A549 treated with CpdA at 1 μM for 4 hours (cell line): Measurements from ENCODE around the gene PTTG2. TPM values are rescaled to one million over a fixed set of nuclear protein-coding genes. Genes with fewer than 3 reads are reported as not detected.

Experiments used
- total RNA-seq: library from RNA; stranded (reverse); fragments of 200-300 nt; extraction: Qiagen RNA extraction; gene quantifications from 5 replicates; pipeline ENCODE4 v1.2.3, GENCODE V29; 2022; ENCODE audit warnings: low read depth

PTTG2 gene
- total RNA-seq, result not detected in 5 replicates

DNA sequence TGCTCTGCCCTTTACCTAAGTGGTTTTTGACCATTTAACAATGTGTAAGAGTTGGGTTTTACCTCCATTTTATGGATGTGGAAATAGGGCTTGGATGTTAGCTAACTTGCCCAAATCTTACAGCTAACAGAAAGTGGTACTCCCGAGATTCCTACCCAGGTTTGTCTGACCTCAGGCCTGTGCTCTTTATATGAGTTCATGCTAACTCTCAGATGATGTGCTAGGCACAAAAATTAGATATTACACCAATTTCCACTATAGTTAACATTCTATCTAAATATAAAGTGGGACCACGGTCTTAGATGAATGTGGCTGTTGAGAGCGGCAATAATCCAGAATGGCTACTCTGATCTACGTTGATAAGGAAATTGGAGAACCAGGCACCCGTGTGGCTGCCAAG, at the start of gene PTTG2:
Gene PTTG2, plus strand, starts transcription at position 301 of the 400 bp plus-strand sequence. Its CDS starts 37 bp downstream, at position 338.

Other genes with a start within 250 kb of the PTTG2 start
- gene PGM2, start 133.7 kb upstream of the PTTG2 start, total RNA-seq, result 14.0 to 14.7 TPM (median 14.2 TPM) in 5 replicates
- 21.1 to 29.2 TPM (median 24.1 TPM) in 5 replicates for gene TBC1D1, start 69.3 kb upstream of the PTTG2 start, total RNA-seq